Kidney (tissue), 14 donors: ENCODE results near the gene PIBF1. TPM values are rescaled to one million over a fixed set of nuclear protein-coding genes. Genes with fewer than 3 reads are reported as not detected.

Experiments
- DNase-seq, 5 donors: peaks; one replicate each; pipeline ENCODE4 v3.0.0-alpha.2; 2013 to 2020
- FAIRE-seq: peaks from 2 replicates; lab custom pipeline; 2012; peaks lifted over from hg19 to GRCh38; lab: Jason Lieb, UNC
- H3K27ac ChIP-seq, 2 donors: one replicate each; pipeline ENCODE4 v1.7.0; 2013; ENCODE audit warnings: low read depth in 2 of 2, low read length in 2 of 2, inconsistent platforms in 1 of 2
- H3K27me3 ChIP-seq: one replicate; pipeline ENCODE4 v1.7.1; 2013; ENCODE audit warnings: low read length, inconsistent platforms; ENCODE audit not compliant: control insufficient read depth, insufficient read depth
- H3K36me3 ChIP-seq, 3 donors: one replicate each; pipeline versions ENCODE4 v1.7.0 to v1.7.1; 2013; ENCODE audit warnings: low read length in 3 of 3, control low read depth in 1 of 3, inconsistent platforms in 1 of 3; ENCODE audit not compliant: insufficient read depth in 3 of 3, control insufficient read depth in 2 of 3
- H3K4me1 ChIP-seq, 3 donors: one replicate each; pipeline versions ENCODE4 v1.7.0 to v1.7.1; 2013; ENCODE audit warnings: low read length in 3 of 3, inconsistent platforms in 1 of 3, low read depth in 1 of 3; ENCODE audit not compliant: control insufficient read depth in 2 of 3, insufficient read depth in 2 of 3
- H3K4me3 ChIP-seq, 3 donors: one replicate each; pipeline versions ENCODE4 v1.7.0 to v1.8.1; 2013; ENCODE audit warnings: low read length in 3 of 3, control low read depth in 1 of 3, inconsistent platforms in 1 of 3
- H3K9ac ChIP-seq, 3 donors: one replicate each; pipeline versions ENCODE4 v1.7.0 to v1.7.1; 2013; ENCODE audit warnings: low read length in 3 of 3, control low read depth in 1 of 3, inconsistent platforms in 1 of 3
- H3K9me3 ChIP-seq, 3 donors: one replicate each; pipeline versions ENCODE4 v1.7.0 to v1.7.1; 2013; ENCODE audit warnings: low read length in 3 of 3, control low read depth in 1 of 3, inconsistent platforms in 1 of 3; ENCODE audit not compliant: control insufficient read depth in 2 of 3, insufficient read depth in 1 of 3
- CTCF ChIP-seq: IDR thresholded peaks from 3 replicates; pipeline ENCODE4 v1.5.1; 2012; ENCODE audit warnings: mild to moderate bottlenecking, moderate library complexity, borderline replicate concordance; ENCODE audit not compliant: insufficient read depth; ENCODE audit errors: extremely low read depth
- intact Hi-C: fragments of 100-400 bp; cut with DNase I; formaldehyde crosslinking; loops from one replicate; pipeline ENCODE4 v1.11.1; 2022
- polyA plus RNA-seq: library from polyadenylated mRNA; stranded (reverse); fragments of 350-450 nt; fragmentation: Illumina TruSeq; extraction: RNeasy Lipid Tissue Mini Kit (QIAGEN cat#74804); gene quantifications from one replicate; pipeline ENCODE4 v1.2.3, GENCODE V29; 2014; ENCODE audit warnings: low read depth, low replicate concordance; ENCODE audit not compliant: insufficient read depth
- total RNA-seq: library from RNA; stranded (reverse); fragmentation: NEBNext Ultra II Directional; extraction: Animal tissue kit (Norgen Biotek cat#: 25700); gene quantifications from one replicate; pipeline ENCODE4 v1.2.1, GENCODE V29; 2021
- donor health status: control.
- donor health status: control.
- donor health status: control.
- donor health status: control.
- donor health status: control.
- donor health status: DM: yes; HTN: yes; CAD: no.
- donor health status: Normal renal cell carcinoma (clear cell type).

PIBF1 gene
- total and polyA plus RNA-seq, 2 donors from 2014 or later = 17.6 to 30.5 TPM

- Histone ChIP-seq H3K27ac (no peak overlapping the region), H3K4me3 (no peak overlapping the region), H3K9me3 (no peaks in the 10 kb centered on the region), H3K36me3 (peaks cover 3 to 10% (median 8%) of the 10 kb centered on the region in 3 donors), H3K4me1 (no peaks in the 10 kb centered on the region), H3K9ac (no peak overlapping the region), H3K27me3 (no peaks in the 10 kb centered on the region)
- DNase-seq = no peak
- no peak for TF ChIP-seq CTCF
- intact Hi-C loops = no loop called here
- no peak for FAIRE-seq
Measured at GRCh38 chr13:72788831-72789230, 6.9 kb downstream of the PIBF1 start.

GRCh38 chr13:72792640-72793039 lies 10.7 kb downstream of the PIBF1 start:
- Histone ChIP-seq H3K36me3 (peaks cover 3 to 16% (median 13%) of the 10 kb centered on the region in 3 donors), H3K9me3 (no peaks in the 10 kb centered on the region), H3K4me3 (no peak overlapping the region), H3K27ac (no peak overlapping the region), H3K27me3 (no peaks in the 10 kb centered on the region), H3K4me1 (no peaks in the 10 kb centered on the region), H3K9ac (no peak overlapping the region)
- intact Hi-C loops = no loop called here
- FAIRE-seq (no peak), DNase-seq (no peak)
- TF ChIP-seq CTCF = no peak

DNA sequence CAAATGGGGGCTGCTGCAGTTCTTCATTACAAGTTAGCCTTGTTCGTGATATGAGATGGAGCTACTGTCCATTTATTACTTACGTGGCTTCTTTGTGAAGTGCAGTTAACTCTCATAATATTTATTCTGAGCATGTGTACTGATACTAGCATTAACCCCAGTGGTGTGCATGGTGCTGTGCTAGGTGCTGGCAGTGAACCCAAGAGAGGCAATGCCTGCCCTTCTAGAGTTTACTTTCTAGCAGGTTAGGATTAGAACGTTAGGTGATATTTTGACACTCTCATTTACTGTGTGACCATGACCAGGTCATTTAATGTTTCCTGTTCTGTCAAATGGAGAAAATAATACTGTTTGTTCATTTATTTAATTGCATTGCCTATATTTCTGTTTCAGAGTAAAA lies 16.9 kb downstream of the PIBF1 start:
- no peak for DNase-seq
- no peak for FAIRE-seq
- Histone ChIP-seq H3K9ac (no peak overlapping the region), H3K4me3 (no peak overlapping the region), H3K36me3 (peaks cover 3 to 18% (median 16%) of the 10 kb centered on the region in 3 donors), H3K27me3 (no peaks in the 10 kb centered on the region), H3K9me3 (no peaks in the 10 kb centered on the region), H3K27ac (no peak overlapping the region), H3K4me1 (no peaks in the 10 kb centered on the region)
- intact Hi-C loops = no loop called here
- no peak for TF ChIP-seq CTCF

DNA sequence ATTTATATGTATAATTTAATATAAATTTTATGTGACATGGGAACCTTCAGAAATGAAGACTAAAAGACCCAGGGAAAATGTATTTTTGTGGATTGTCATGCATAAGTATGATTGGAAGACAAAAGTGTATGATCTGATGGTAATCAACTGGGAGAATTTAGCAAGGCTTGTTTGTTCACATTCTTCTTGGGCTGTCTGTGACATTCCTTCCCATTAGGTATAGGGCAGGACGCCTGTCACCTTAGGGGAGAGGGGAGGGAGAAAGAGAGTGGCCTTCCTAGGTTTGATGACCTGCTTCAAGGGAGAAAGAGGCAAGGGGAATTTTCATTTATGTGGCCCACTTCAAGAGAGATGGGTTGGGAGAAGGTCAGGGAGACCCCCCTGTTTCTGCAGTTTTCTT lies 22.4 kb downstream of the PIBF1 start:
- no peak for TF ChIP-seq CTCF
- DNase-seq = no peak
- H3K27me3 ChIP-seq = no peaks in the 10 kb centered on the region
- no peaks in the 10 kb centered on the region for H3K9me3 ChIP-seq
- no peak for FAIRE-seq
- H3K36me3 ChIP-seq = peaks cover 0 to 4% (median 3%) of the 10 kb centered on the region in 3 donors
- H3K4me3 ChIP-seq = no peak overlapping the region
- H3K4me1 ChIP-seq = no peaks in the 10 kb centered on the region
- no peak overlapping the region for H3K27ac ChIP-seq
- intact Hi-C loops = no loop called here
- H3K9ac ChIP-seq = no peak overlapping the region
